Measurements from ENCODE around the gene ADIPOQ.
"Not testable (repeated sequence)": the region's sequence is repeated elsewhere in the genome, so short reads cannot be mapped to it uniquely, and the experiment has no call there.

Gene ADIPOQ

GRCh38 chr3:186826410-186826975, 16.0 kb upstream of the ADIPOQ start:
- DNase-seq (ENCODE audit: low spot score) = no peak

- peak; percentile 85 for DNase-seq (ENCODE audit: low spot score)
Measured at GRCh38 chr3:186826976-186827857, 15.3 kb upstream of the ADIPOQ start.

GRCh38 chr3:186828340-186828739, 14.2 kb upstream of the ADIPOQ start:
- no peak for DNase-seq (ENCODE audit: low spot score)

GRCh38 chr3:186831798-186832197, 10.7 kb upstream of the ADIPOQ start:
- DNase-seq (ENCODE audit: low spot score) = no peak

- no peak for DNase-seq (ENCODE audit: low spot score)
Measured at GRCh38 chr3:186832276-186832675, 10.2 kb upstream of the ADIPOQ start.

- no peak for DNase-seq (ENCODE audit: low spot score)
Measured at GRCh38 chr3:186839874-186840641, 2.5 kb upstream of the ADIPOQ start.

GRCh38 chr3:186841620-186842019, 890 bp upstream of the ADIPOQ start:
- DNase-seq (ENCODE audit: low spot score) = no peak

- DNase-seq (ENCODE audit: low spot score) = no peak
Measured at GRCh38 chr3:186843039-186843432, 526 bp downstream of the ADIPOQ start.

- no peak for DNase-seq (ENCODE audit: low spot score)
Measured at GRCh38 chr3:186844908-186845307, 2.4 kb downstream of the ADIPOQ start.

- DNase-seq (ENCODE audit: low spot score) = peak; percentile 18
Measured at GRCh38 chr3:186845756-186846155, 3.2 kb downstream of the ADIPOQ start.

- no peak for DNase-seq (ENCODE audit: low spot score)
Measured at GRCh38 chr3:186847437-186847836, 4.9 kb downstream of the ADIPOQ start.

- DNase-seq (ENCODE audit: low spot score) = peak; percentile 35
Measured at GRCh38 chr3:186849374-186849975, 7.0 kb downstream of the ADIPOQ start.

- DNase-seq (ENCODE audit: low spot score) = not testable (repeated sequence)
Measured at GRCh38 chr3:186851835-186852234, 9.3 kb downstream of the ADIPOQ start.

GRCh38 chr3:186852994-186853393, 10.5 kb downstream of the ADIPOQ start:
- DNase-seq (ENCODE audit: low spot score) = no peak

GRCh38 chr3:186854146-186854545, 11.6 kb downstream of the ADIPOQ start:
- no peak for DNase-seq (ENCODE audit: low spot score)

GRCh38 chr3:186854954-186855353, 12.4 kb downstream of the ADIPOQ start:
- no peak for DNase-seq (ENCODE audit: low spot score)

GRCh38 chr3:186857743-186858142, 15.2 kb downstream of the ADIPOQ start:
- DNase-seq (ENCODE audit: low spot score) = no peak

- not testable (repeated sequence) for DNase-seq (ENCODE audit: low spot score)
Measured at GRCh38 chr3:186865215-186865853, 22.8 kb downstream of the ADIPOQ start.

- not testable (repeated sequence) for DNase-seq (ENCODE audit: low spot score)
Measured at GRCh38 chr3:186866095-186866494, 23.6 kb downstream of the ADIPOQ start.

- no peak for DNase-seq (ENCODE audit: low spot score)
Measured at GRCh38 chr3:186869253-186870100, 27.0 kb downstream of the ADIPOQ start.

Data from pons (tissue), 1 donor.